ENCODE measurements around the gene MRPL3.

MRPL3 gene

GRCh38 chr3:131417751-131418150 lies 85.0 kb downstream of the MRPL3 start:
- no peak for DNase-seq
